ENCODE data around the gene IKBKE.

DNA sequence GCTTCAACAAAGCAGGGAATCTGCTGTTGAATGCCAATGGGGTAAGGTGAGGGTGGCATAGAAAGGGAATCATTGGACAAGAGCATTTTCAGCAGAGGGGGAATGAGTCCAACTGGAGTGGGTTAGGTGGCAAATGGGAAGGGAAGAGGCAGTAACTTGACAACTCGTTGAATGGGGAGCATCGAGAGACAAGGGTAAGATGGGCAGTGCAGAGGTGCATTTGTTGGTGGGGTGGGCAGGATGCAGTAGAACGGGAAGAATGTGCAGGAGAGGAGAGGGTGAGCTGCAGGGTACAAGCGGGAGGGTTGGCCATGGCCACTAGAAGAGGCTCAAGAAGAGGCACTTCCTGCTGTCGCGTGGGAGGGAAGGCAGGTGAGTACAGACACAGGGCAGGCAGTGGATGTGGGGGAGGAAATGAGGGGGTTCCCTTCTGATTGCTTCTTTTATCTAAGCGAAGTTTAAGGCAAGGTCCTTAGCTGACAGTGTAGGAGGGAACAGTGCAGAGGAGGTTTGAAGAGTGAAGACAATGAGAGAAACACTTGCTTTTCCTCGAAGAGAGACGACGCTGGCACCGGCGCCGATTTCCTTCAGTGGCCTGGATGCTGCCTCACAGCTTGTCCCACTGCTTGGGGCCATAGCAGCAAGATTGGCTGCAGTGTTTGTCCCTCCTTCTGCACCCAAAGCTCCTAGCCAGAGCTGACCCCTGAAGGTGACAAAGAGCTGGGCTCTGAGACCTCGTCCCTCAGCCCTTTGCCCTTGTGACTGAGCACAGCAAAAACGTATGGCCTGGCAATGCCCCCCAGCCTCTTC lies 3.2 kb upstream of the IKBKE start:
- TF ChIP-seq, protein P1, sequence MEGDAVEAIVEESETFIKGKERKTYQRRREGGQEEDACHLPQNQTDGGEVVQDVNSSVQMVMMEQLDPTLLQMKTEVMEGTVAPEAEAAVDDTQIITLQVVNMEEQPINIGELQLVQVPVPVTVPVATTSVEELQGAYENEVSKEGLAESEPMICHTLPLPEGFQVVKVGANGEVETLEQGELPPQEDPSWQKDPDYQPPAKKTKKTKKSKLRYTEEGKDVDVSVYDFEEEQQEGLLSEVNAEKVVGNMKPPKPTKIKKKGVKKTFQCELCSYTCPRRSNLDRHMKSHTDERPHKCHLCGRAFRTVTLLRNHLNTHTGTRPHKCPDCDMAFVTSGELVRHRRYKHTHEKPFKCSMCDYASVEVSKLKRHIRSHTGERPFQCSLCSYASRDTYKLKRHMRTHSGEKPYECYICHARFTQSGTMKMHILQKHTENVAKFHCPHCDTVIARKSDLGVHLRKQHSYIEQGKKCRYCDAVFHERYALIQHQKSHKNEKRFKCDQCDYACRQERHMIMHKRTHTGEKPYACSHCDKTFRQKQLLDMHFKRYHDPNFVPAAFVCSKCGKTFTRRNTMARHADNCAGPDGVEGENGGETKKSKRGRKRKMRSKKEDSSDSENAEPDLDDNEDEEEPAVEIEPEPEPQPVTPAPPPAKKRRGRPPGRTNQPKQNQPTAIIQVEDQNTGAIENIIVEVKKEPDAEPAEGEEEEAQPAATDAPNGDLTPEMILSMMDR (IDR thresholded peaks at IDR 0.05), result no peak
- no peak for TF ChIP-seq POLR2AphosphoS5 (IDR thresholded peaks at IDR 0.05)

Data from esophagus muscularis mucosa (tissue), 3 donors.